HepG2 (cell line): ENCODE data around the gene TAF11L6.
"Not testable (repeated sequence)": the region's sequence is repeated elsewhere in the genome, so short reads cannot be mapped to it uniquely, and the experiment has no call there.

Experiments used
- ATF2 ChIP-seq: sonication (generic); formaldehyde crosslinking; IDR thresholded peaks from 2 replicates; pipeline ENCODE4 v1.4.0; 2020; ENCODE audit warnings: missing genetic modification reagents
- CBFB ChIP-seq: sonication (generic); formaldehyde crosslinking; IDR thresholded peaks from 2 replicates; pipeline ENCODE4 v1.4.0; 2020; ENCODE audit warnings: missing genetic modification reagents
- CTCF ChIP-seq: sonication (generic); formaldehyde crosslinking; IDR thresholded peaks from 2 replicates; pipeline ENCODE4 v1.5.0; 2020; ENCODE audit warnings: mild to moderate bottlenecking, missing genetic modification reagents, moderate library complexity
- EZH2 ChIP-seq: conservative IDR thresholded peaks from 2 replicates; pipeline ENCODE4 v1.6.1; 2012; ENCODE audit warnings: mild to moderate bottlenecking, low read depth, low read length, moderate library complexity
- GABPA ChIP-seq, 2 experiments: IDR thresholded peaks; 2 replicates each; pipeline ENCODE4 v1.6.1; 2011 to 2016; ENCODE audit warnings: low read depth in 2 of 2, low read length in 1 of 2, missing biosample characterization in 1 of 2, missing genetic modification characterization in 1 of 2
- PBX3 ChIP-seq: sonication (generic); formaldehyde crosslinking; IDR thresholded peaks from 2 replicates; pipeline ENCODE4 v1.8.1; 2023; ENCODE audit warnings: missing genetic modification reagents, inconsistent platforms, borderline replicate concordance
- PHB2 ChIP-seq: fragments of 450-650 bp; IDR thresholded peaks from 2 replicates; pipeline ENCODE4 v1.6.1; 2018; ENCODE audit not compliant: partially characterized antibody
- SOX5 ChIP-seq: IDR thresholded peaks from 2 replicates; pipeline ENCODE4 v1.6.1; 2016; ENCODE audit warnings: borderline replicate concordance
- TBP ChIP-seq: sonication (generic); formaldehyde crosslinking; IDR thresholded peaks from 2 replicates; pipeline ENCODE4 v1.5.0; 2020; ENCODE audit warnings: missing genetic modification reagents
- ZMAT5 ChIP-seq: sonication (generic); formaldehyde crosslinking; IDR thresholded peaks from 2 replicates; pipeline ENCODE4 v1.5.0; 2020; ENCODE audit warnings: mild to moderate bottlenecking, low read depth, missing genetic modification reagents, borderline replicate concordance
- ZNF280D ChIP-seq: sonication (generic); formaldehyde crosslinking; IDR thresholded peaks from 2 replicates; pipeline ENCODE4 v1.5.1; 2020; ENCODE audit warnings: mild to moderate bottlenecking, missing genetic modification reagents

- TF ChIP-seq PBX3; SOX5 (CRISPR knock-in tag); TBP (CRISPR knock-in tag); CBFB (CRISPR knock-in tag); GABPA (IDR thresholded peaks at IDR 0.05; ENCODE audit: low read depth, low read length); GABPA (CRISPR knock-in tag; IDR thresholded peaks at IDR 0.05; ENCODE audit: low read depth); PHB2; ZMAT5 (CRISPR knock-in tag); EZH2; ATF2; ZNF280D (CRISPR knock-in tag); CTCF: not testable (repeated sequence)
These were observed 10.9 kb upstream of the TAF11L6 start for GRCh38 chr5:17517526-17517925.
